Peyer's patch (tissue), 4 donors: ENCODE data around the gene CACNA2D3. TPM values are rescaled to one million over a fixed set of nuclear protein-coding genes. Genes with fewer than 3 reads are reported as not detected.
"Not testable (repeated sequence)": the region's sequence is repeated elsewhere in the genome, so short reads cannot be mapped to it uniquely, and the experiment has no call there.

ENCODE experiments used
- DNase-seq, 3 donors: peaks; one replicate each; pipeline ENCODE4 v3.0.0-alpha.2; 2017 to 2019
- H3K27ac ChIP-seq, 4 donors: fragments of 200-600 bp; sonication (generic); one replicate each; pipeline ENCODE4 v1.5.1; 2016 to 2019
- H3K27me3 ChIP-seq, 2 donors: fragments of 200-600 bp; sonication (generic); one replicate each; pipeline ENCODE4 v1.5.1; 2019
- H3K36me3 ChIP-seq, 3 donors: fragments of 200-600 bp; sonication (generic); one replicate each; pipeline ENCODE4 v1.5.1; 2016 to 2019
- H3K4me1 ChIP-seq, 4 donors: fragments of 200-600 bp; sonication (generic); one replicate each; pipeline ENCODE4 v1.5.1; 2016 to 2019
- H3K4me3 ChIP-seq, 4 donors: fragments of 200-600 bp; sonication (generic); 1 replicate in 3 of 4; 2 replicates in 1 of 4; pipeline ENCODE4 v1.5.1; 2016 to 2019; ENCODE audit warnings: mild to moderate bottlenecking in 1 of 4
- H3K9me3 ChIP-seq, 4 donors: fragments of 200-600 bp; sonication (generic); one replicate each; pipeline ENCODE4 v1.5.1; 2016 to 2019; ENCODE audit warnings: mild to moderate bottlenecking in 1 of 4
- CTCF ChIP-seq, 6 experiments: fragments of 450-650 bp in 4 of 6; fragments of 200-600 bp in 2 of 6; sonication (generic) in 1 of 6; IDR thresholded peaks; one replicate each; pipeline ENCODE4 v1.5.1; 2017 to 2019; ENCODE audit warnings: antibody characterized with exemption in 6 of 6, mild to moderate bottlenecking in 3 of 6, moderate library complexity in 1 of 6
- POLR2A ChIP-seq, 2 donors: fragments of 450-650 bp; IDR thresholded peaks; one replicate each; pipeline ENCODE4 v1.5.1; 2017; ENCODE audit warnings: antibody characterized with exemption in 2 of 2, mild to moderate bottlenecking in 2 of 2, moderate library complexity in 2 of 2
- total RNA-seq, 4 donors: library from RNA; depleted of rRNA; stranded (reverse); fragments of >200 nt; gene quantifications; one replicate each; pipeline ENCODE4 v1.1.0, GENCODE V29; 2016

The CACNA2D3 gene
- total RNA-seq, 4 donors from 2014 or later, result 0.27 to 5.0 TPM; not detected in 2

DNA sequence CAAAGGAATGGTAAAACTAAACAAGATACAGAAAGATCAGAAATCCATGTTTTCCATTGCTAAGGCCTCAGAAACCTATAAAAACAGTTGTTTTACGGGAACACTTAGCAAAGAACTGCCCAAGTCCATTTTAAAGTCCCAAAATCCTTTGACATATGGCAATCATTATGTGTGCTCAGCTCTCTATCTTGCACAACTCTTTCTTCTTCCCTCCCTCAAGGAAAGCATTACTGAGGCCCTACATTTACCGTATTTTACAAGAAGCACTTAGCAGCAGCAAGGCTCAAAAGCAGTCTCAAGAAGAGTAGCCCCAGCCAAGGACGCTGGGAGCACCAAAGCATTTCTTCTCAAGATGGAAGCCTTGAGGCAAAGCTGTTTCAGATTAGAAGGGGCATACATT, 975.1 kb downstream of the CACNA2D3 start:
- Histone ChIP-seq H3K27ac (no peak overlapping the region), H3K36me3 (no peaks in the 10 kb centered on the region), H3K4me1 (no peaks in the 10 kb centered on the region), H3K9me3 (no peaks in the 10 kb centered on the region), H3K4me3 (no peak overlapping the region), H3K27me3 (no peaks in the 10 kb centered on the region)
- TF ChIP-seq CTCF (IDR thresholded peaks at IDR 0.05), result no peak
- TF ChIP-seq POLR2A (IDR thresholded peaks at IDR 0.05), result no peak
- no peak for DNase-seq

- H3K27me3 ChIP-seq, result no peaks in the 10 kb centered on the region
- no peak overlapping the region for H3K27ac ChIP-seq
- H3K4me3 ChIP-seq, result no peak overlapping the region
- no peak for DNase-seq
- no peaks in the 10 kb centered on the region for H3K36me3 ChIP-seq
- no peaks in the 10 kb centered on the region for H3K9me3 ChIP-seq
- TF ChIP-seq POLR2A (IDR thresholded peaks at IDR 0.05) (no peak), CTCF (IDR thresholded peaks at IDR 0.05) (no peak)
- no peaks in the 10 kb centered on the region for H3K4me1 ChIP-seq
These were observed 983.3 kb downstream of the CACNA2D3 start for GRCh38 chr3:55105647-55106046.

- Histone ChIP-seq H3K27ac (no peak overlapping the region), H3K36me3 (no peaks in the 10 kb centered on the region), H3K4me3 (no peak overlapping the region), H3K4me1 (no peaks in the 10 kb centered on the region), H3K9me3 (no peaks in the 10 kb centered on the region), H3K27me3 (no peaks in the 10 kb centered on the region)
- no peak for TF ChIP-seq POLR2A (IDR thresholded peaks at IDR 0.05)
- no peak for TF ChIP-seq CTCF (IDR thresholded peaks at IDR 0.05)
- no peak for DNase-seq
These were observed 984.8 kb downstream of the CACNA2D3 start for GRCh38 chr3:55107187-55107586.

DNA sequence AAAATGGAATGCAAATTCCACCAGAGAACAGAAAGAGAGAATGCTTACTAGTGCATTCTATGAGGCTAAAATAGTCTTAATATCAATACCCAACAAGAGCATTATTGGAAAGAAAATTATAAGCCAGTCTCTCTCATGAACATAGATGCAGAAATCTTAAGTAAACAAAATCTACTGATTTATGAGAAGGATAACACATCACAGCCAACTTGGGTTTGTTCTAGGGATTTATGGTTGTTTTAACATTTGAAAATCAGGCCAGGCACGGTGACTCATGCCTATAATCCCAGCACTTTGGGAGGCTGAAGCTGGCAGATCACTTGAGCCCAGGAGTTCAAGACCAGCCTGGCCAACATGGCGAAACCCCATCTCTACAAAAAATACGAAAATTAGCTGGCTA, 989.6 kb downstream of the CACNA2D3 start:
- H3K27ac ChIP-seq, DNase-seq, H3K9me3 ChIP-seq, H3K4me1 ChIP-seq, H3K27me3 ChIP-seq, H3K4me3 ChIP-seq, H3K36me3 ChIP-seq: not testable (repeated sequence)

- H3K27ac ChIP-seq, result no peak overlapping the region
- H3K9me3 ChIP-seq, result no peaks in the 10 kb centered on the region
- H3K36me3 ChIP-seq, result no peaks in the 10 kb centered on the region
- H3K4me3 ChIP-seq, result no peak overlapping the region
- no peak for DNase-seq
- TF ChIP-seq POLR2A (IDR thresholded peaks at IDR 0.05) (no peak), CTCF (IDR thresholded peaks at IDR 0.05) (no peak)
- no peaks in the 10 kb centered on the region for H3K27me3 ChIP-seq
- H3K4me1 ChIP-seq, result no peaks in the 10 kb centered on the region
These were observed 996.1 kb downstream of the CACNA2D3 start for GRCh38 chr3:55118451-55118850.

DNA sequence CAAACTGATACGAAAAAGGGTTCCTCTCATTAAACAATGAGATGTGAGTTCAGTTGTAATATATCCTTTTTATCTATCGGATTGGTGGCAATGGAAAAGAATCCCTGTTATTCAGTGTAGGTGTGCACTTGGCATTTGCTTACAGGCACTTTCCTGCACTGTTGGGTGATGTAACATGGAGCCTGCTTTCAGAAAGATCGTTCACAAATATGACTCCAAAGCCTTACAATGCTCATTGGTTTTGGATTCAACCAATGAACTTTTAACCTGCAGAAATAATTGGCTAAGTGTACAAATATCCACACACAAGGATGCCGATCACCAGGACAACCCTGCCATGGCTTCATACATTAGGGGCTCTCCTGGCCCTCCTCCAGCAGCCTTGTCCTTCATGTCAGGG, 996.9 kb downstream of the CACNA2D3 start:
- H3K27ac ChIP-seq, result no peak overlapping the region
- TF ChIP-seq CTCF (IDR thresholded peaks at IDR 0.05) (no peak), POLR2A (IDR thresholded peaks at IDR 0.05) (no peak)
- no peaks in the 10 kb centered on the region for H3K9me3 ChIP-seq
- DNase-seq, result no peak
- no peaks in the 10 kb centered on the region for H3K4me1 ChIP-seq
- H3K27me3 ChIP-seq, result no peaks in the 10 kb centered on the region
- no peaks in the 10 kb centered on the region for H3K36me3 ChIP-seq
- H3K4me3 ChIP-seq, result no peak overlapping the region
